Stimulated activated CD4-positive, alpha-beta T cell treated with anti-CD3 and anti-CD28 coated beads, TNF-alpha, amount 100 ng/mL, for 24 hours (primary cell): ENCODE measurements around the gene CCDC158.
"Not testable (repeated sequence)": the region's sequence is repeated elsewhere in the genome, so short reads cannot be mapped to it uniquely, and the experiment has no call there.

Experiments
- DNase-seq, 3 experiments: peaks; one replicate each; pipeline ENCODE4 v3.0.0-alpha.2; 2020; ENCODE audit warnings: low read depth in 3 of 3

The CCDC158 gene

DNA sequence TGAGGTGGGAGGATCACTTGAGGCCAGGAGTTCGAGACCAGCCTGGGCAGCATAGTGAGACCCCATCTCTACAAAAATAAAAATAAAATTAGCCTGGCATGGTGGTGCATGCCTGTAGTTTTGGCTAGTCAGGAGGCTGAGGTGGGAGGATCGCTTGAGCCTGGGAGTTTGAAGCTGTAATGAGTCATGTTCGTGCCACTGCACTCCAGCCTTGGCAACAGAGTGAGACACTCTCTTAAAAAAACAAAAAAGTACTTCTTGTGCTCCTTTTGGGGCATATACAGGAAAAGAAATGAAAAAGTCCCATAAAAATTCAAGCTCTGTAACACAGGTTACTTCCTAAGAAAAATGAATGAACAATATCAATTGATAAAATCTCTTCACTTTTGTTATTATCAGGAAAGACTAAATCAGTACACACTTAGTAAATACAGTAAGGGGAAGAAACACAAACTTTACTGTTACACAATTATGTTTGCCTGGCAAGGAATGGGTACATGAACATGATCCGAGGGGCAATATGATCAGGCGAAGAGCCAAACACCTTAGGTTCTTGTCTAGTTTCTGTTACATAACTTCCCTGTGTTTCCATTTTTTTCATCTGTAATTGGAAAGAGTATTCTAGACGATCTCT lies 46.9 kb downstream of the CCDC158 start:
- no peak for DNase-seq

DNA sequence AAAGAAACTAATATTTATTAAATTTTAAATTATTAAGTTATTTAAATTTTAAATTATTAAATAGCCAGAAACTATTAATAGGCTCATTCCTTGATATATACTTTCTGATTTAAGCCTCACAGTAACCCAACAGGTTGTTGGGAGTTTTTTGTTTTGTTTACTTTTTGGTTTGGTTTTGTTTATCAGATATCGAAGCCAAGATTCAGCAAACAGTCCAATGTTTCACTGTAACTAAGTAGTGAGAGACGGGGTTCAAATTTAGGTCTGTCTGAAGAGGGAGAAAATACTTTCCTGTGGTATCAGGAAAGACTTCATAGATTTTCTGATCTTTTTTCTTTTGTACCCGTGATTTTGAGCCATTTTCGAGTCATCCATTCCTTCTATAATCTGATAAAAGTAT lies 54.2 kb downstream of the CCDC158 start:
- no peak for DNase-seq

DNA sequence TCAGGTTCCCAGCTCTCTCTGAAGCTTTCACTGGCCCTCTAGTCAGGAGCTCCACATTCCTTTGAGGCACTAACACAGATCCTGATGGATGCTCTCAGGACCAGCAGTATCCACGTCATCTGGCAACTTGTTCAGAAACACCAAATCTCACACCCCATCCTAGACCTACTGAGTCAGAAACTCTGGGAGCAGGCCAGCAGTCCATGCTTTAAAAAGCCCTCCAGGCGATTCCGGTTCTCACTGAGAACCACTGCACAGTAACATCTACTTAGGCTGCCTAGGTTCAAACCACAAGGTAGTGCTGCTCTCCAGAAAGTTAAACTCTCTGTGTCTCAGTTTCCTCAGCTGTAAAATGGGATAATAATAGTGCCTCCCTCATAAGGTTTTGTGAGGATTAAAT lies 55.3 kb downstream of the CCDC158 start:
- no peak for DNase-seq

DNA sequence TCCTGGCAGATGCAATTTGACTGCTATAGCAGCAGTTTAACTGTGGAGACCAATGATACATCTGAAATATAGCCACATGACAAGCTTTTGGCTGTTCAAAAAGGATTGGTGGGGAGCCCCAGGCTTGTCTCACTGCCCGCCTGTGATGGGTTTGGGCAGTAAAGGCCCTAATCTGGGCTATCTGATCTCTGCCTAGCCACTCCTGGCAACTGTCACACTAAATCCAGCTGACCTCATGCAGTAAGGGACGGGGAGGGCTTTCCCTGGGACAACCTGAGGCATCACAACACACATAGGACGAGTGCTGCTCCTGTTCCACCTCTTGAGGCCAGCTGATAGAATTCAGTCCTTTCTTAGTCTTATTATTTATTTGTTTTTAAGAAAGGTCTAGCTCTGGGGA lies 56.2 kb downstream of the CCDC158 start:
- no peak for DNase-seq

DNA sequence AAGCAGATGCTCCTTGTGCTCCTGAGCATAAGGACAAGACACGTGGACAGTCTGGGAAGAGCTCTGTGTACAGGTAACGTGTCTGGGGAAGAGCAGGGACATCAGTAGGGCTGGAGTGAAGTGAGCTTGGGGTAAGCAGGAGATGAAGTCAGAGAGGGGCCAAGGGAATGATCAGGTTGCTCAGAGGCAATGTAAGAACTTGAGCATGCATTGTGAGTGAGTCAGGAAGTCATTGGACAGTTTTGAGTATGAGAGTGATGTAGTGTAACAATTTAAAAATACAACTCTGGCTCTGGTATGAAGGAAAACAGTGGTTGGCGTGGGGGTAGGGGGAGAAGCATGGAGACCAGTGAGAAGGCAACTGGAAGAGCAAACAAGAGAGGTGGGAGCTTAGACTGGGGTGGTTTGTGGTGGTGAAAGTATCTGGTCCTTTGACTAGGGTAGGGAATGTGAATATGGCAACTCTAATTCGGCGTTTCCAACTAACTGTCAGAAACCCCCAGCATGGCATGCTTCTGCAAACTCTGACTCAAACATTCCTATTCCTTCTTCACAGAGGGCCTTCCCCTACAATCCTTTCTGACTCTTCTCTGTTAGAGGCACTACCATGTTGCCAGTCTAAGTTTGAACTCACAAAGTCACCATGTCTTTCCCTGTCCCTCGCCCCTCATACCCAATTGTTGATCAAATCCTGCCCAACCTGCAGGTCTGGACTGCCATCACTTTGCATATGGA lies 57.2 kb downstream of the CCDC158 start:
- DNase-seq, result no peak

DNA sequence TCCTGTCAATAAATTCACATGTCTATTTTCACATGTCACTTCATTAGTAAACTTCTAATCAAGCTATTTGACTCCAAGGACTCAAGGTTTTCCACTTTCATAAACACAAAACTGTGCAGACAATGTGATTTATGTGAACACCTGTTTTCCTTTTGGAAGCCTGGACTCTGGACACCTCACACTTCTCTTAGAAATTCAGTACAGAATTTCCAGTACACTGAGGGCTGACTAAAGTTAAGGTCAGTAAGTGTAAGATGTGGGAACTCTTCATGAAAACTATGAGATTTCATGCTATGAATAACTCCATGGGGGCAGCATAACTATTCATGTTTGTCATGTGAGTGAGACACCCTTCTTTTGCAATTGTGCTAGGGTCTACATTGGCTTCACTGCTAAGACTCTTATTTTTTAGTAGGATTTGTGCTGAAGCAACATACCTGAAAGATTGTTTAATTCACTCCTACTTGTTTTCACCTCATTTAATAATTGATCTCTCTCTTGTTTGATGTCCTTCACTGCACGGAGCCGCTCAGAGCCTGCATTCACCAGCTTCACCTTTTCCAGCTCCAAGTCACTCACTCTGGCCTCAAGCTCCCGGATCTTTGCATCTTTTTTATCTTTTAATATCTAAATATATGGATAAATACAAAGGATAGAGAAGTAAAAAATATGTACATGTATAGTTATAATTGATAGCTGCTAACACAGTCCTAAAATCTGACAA lies 59.1 kb downstream of the CCDC158 start:
- no peak for DNase-seq

DNA sequence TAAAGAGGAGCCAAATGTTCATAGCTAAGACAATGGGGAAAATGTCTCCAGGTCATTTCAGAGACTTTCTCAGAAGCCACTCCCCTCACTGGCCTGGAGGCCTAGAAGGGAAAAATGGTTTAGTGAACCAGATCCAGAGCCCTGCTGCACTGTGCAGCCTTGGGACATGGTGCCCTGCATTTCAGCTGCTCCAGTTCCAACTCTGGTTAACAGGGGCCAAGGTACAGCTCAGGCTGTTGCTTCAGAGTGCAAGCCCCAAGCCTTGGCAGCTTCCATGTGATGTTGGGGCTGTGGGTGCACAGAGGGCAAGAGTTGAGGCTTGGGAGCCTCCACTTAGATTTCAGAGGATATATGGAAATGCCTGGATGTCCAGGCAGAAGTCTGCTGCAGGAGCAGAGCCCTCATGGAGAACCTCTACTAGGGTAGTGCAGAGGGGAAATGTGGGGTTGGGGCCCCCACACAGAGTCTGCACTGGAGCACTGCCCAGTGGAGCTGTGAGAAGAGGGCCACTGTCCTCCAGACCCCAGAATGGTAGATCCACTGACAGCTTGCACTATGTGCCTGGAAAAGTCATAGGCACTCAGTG lies 61.0 kb downstream of the CCDC158 start:
- not testable (repeated sequence) for DNase-seq

DNA sequence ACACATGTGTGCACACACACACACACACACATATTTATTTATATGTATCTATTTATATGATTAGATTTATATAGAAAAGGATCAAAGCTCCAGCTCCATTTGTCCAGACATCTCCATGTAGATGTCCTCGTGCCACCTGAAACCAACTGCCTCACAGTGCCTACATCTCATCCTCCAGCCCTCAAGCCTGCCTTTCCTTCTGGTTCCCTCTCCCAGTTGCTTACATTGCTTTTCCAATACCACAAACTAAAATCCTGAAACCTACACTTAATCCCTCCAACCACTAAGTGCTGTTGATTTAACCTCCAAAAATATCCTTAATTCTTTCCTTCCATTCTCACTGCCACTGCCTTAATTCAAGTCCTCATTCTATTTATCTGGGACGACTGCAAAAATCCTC lies 63.0 kb downstream of the CCDC158 start:
- no peak for DNase-seq

DNA sequence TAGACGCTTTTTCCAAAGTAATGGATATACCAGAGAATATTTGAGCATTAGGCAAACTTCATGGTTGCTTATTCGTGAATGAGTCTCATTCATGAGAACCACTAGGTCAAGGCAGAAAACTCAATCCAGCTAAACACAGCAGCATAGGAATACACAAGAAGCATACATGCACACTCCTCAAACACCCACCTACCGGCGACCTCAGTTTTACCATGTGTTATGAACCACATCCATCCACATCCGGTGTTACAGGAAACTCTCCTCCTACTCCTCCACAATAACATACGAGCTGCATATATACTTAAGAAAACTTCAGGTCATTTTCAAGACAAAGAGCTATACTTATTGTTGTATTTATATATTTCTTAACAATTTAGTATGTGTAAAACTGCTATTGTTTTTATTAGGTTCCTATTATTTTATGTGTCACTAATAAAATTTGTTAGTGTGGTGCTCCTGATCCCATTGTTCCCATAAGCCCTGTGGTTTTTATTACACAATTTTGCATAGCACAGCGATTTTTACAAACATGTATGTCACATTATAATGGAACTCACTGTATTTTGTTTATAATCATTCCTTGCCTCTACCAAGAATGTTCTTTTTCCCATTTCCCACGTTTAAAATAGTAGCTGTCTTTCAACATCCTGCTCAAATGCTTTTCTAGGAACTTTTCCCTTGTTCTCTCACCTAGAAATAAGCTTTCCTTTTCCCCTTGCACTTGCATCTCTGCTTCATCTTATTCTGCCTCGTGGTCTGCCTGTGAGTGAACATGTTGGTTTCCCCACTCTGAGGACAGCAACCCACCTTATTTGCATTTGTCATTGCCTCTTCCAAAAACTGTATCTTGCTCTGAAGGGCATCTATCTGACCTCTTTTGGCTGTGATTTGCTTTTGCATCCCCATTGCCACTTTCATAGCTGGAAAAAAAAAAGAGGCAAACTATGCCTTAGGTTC lies 66.1 kb downstream of the CCDC158 start:
- no peak for DNase-seq

DNA sequence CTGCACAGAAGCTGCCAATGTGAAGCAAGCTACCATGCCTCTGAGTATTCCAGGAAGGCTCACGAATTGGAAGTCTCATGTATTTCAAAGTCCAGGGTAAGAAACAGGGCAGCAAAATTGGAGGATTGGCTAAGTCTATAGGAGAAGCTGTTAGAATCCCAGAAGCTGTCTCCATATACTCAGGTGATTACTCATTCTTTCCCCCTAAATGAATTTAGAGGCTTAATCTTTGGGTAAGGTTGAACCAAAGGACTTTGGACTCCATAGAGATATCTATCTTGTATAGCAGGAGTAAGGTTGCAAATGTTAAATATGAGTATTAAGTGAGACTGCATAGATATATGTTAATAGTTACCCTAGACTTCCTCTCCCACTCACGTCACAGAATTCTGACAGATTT lies 78.1 kb downstream of the CCDC158 start:
- no peak for DNase-seq

DNA sequence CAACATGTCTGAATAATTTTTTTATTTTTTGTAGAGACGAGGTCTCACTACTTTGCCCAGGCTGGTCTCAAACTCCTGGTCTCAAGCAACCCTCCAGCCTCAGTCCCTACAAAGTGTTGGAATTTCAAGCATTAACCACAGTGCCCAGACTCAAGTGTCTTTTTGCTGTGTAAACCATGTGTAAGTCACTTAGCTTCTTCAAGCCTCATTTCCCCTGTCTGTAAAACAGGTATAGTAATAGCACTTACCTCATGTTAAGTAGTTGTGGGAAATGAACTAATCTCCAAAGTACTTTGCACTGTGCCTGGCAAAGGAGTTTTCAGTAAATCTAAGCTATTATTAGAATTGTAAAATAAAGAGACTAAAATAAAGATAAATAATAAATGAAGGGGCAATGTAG lies 78.8 kb downstream of the CCDC158 start:
- DNase-seq, result no peak

DNA sequence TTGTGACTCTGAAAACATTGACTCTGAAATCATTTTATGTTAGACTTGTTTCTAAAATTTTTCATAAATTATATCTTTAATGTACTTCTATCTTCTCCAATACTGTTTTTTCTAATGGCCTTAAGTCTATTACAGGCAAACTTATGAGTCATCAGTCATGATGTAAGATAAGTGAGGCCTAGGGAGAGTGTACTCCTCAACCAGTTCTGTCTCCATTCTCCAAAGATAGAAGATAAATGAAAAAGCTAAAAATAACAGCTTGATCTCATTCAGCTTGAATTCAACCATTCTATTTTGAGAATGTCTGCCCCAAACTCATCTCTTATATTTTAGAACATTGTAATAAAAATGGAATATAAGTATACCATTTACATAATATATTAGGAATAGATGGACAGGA lies 79.9 kb downstream of the CCDC158 start:
- DNase-seq, result no peak

DNA sequence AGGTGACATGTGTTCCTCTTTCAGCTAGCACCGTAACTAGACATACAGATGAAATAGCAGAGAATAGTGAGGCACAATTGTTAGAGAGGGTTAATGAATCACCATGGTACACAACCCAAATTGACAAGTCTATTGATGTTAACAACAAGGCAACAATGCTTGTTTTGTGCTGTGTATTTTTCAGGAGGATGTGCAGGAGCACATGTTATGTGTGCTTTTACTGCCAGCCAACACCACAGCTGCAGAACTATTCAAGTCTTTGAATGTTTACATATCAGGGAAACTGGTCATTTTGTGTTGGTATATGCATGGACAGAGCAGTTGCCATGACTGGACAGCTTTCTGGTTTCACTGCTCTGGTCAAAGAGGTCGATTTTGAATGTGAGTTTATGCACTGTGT lies 81.6 kb downstream of the CCDC158 start:
- DNase-seq, result no peak

DNA sequence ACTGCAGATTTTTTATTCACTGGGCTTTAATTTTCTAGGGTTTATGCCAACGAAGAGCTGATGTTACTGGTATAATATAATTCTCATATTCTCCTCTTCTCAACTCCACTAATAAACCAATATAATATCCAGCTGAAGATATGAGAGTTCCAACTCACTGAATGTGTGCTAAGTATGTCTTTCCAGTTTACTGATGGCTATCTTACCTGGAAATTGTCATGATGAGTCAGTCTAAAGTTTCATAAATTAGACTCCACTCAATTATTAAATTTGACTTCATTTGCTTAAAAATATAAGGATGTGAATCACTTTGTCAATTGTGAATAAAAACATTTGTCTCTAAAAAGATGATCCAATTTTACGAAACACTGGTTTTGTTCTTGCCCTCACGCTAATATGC lies 86.1 kb downstream of the CCDC158 start:
- DNase-seq, result no peak

DNA sequence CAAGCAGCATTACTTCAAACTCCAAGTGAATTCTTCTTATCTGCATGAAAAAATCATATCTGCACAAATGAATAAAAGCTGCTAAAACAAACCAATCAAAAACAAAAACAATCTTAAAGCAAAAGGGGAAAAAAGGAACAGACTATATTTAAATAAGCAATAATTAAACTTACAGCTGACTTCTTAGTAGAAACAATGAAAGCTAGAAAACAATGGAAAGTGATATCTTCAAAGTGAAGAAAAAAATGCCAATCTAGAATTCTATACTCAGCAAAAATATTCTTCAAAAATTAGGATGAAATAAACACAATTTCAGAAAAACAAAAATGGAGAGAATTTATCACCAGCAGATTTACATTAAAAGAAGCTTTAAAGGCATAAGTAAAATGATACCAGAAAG lies 94.4 kb downstream of the CCDC158 start:
- no peak for DNase-seq

DNA sequence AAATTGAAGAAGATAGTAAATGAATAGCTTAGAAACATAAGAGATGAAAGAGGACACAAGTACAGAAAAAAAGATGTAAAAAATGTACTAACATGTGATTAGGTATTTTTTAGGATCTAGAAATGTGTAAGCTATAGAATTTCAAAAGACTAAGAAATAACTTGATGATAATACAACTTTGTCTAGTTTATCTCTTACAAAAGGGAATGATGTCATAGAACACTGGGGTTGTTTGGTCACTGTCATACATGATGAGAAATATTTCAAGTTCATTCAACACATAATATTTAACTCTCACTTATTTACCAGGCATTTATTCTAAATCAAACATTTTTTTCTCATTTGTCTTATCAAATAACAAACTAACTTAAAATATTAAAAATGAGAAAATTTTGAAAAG lies 95.9 kb downstream of the CCDC158 start:
- no peak for DNase-seq

DNA sequence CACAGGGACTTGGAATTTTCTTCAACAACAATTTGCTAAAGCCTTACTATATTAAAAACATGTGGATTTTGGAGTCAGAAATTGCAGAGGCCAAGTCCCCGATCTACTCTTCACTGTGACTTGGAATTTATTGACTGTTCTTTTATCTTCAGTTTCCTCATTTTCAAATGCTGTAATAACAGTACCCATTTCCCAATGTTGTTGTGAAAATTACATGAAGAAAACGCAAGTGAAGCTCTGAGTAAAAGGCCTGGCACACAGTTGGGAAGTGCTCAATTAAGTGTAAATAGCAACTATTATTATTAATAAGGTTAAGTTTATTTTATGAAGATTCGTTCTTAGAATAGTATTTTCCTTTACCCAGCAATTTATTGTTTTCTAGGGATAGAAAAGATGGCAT lies 98.7 kb downstream of the CCDC158 start:
- no peak for DNase-seq

DNA sequence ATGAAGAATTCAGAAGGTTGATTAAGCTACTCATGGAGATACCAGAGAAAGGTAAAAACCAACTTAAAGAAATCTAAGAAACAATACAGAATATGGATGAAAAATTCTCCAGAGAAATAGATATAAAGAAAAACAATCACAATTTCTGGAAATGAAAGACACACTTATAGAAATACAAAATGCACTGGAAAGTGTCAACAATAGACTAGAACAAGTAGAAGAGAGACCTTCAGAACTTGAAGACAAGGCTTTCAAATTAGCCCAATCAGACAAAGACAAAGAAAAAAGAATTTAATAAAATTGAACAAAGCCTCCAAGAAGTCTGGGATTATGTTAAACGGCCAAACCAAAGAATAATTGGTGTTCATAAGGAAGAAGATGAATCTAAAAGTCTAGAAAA lies 104.8 kb downstream of the CCDC158 start:
- no peak for DNase-seq

DNA sequence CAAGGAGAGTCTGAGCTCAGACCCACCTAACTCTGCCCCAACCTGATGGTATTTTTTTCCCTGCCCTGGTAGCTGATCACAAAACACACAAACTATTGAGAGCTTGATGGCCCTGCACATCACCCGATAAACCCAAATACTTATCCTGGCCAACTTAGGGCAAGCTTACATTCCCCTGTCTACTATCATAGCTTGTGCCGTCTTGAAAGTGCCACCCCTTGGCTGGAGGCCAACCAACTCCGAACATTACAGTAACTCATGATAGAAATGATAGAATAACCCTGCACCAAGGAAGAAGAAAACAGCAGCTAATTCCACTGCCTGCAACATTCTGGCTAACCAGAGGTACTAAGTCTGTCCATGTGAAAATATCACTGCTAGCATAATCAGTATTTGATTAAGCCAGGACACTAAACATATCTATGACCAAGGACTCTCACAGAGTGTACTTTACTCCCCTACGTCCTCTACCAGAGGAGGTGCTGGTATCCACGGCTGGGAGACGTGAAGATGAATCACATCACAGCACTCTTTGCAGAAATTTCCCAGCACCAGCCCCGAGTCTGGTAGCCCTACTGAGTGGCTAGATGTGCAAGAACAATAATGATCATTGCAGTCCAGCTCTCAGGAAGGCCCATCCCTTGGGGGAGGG lies 105.5 kb downstream of the CCDC158 start:
- DNase-seq, result no peak

DNA sequence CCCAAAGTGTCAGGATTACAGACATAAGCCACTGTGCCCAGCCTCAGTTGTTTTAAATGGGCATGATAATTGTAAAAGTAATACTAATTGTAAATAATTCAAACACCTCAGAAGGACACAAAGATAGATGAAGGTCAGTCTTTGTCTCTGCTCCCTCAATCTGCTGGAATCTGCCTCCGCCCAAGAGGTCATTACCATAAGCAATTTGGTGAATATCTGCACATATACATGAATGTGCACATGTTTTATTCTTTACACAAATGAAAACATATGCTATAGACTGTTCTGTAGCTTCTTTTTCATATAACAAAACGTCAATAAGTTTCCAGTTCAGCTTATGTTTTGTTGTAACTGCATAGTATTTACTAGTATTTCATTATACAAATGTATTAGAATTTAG lies 107.4 kb downstream of the CCDC158 start:
- no peak for DNase-seq

DNA sequence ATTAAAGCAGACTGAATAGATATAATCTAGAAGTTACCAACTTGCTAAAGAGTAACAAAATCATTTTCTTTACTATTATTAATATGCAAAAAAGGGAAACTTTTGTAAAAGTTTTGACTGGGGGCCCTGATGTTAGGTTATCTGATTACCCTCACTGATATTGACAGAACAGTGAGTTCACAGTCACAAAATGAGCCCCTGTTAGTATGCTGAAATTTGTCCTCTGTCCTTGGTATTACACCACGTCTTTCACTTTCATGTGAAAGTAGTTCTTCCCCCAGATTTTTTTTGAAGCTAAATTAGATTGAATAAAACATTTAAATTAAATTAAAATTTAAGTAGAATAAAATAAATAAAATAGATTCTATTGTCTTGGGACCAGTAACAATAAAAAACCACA lies 108.5 kb downstream of the CCDC158 start:
- no peak for DNase-seq
